IMR-90 (cell line): ENCODE results near the gene POLE4. TPM values are rescaled to one million over a fixed set of nuclear protein-coding genes. Genes with fewer than 3 reads are reported as not detected.

ENCODE experiments used
- ATAC-seq: fragments of 200-7000 bp; cut with Tn5 transposase; 2 replicates; pipeline ENCODE4 v1.9.1; 2020; ENCODE audit warnings: low read depth, mild to moderate bottlenecking, moderate library complexity
- BruUV-seq: library from RNA; stranded (reverse); fragments of 400-500 nt; replicated peaks from 2 replicates; lab custom pipeline; 2021; lab: Mats Ljungman, UMichigan
- CTCF ChIA-PET: fragments of 300-600 bp; formaldehyde crosslinking; extraction: SDS; loops from one replicate; lab custom pipeline; 2021; ENCODE audit warnings: antibody characterized with exemption; lab: Yijun Ruan, JAX
- POLR2A ChIA-PET: fragments of 300-600 bp; sonication (Branson Sonifier 250); formaldehyde crosslinking; loops from one replicate; lab custom pipeline; 2022; ENCODE audit warnings: antibody characterized with exemption; ENCODE audit not compliant: unreplicated experiment; lab: Charles Lee
- DNase-seq: peaks from one replicate; pipeline ENCODE4 v3.0.0; 2013
- H2AFZ ChIP-seq: replicated peaks from 2 replicates; pipeline ENCODE3; 2013; ENCODE audit warnings: low read length, mild to moderate bottlenecking; ENCODE audit not compliant: poor library complexity
- H2AK5ac ChIP-seq: 2 replicates; pipeline ENCODE4 v1.6.1; 2013; ENCODE audit warnings: low read depth, low read length, inconsistent platforms
- H2AK9ac ChIP-seq: replicated peaks from 2 replicates; pipeline ENCODE3; 2013; ENCODE audit warnings: mild to moderate bottlenecking, low read depth, low read length, moderate library complexity; ENCODE audit not compliant: poor library complexity
- H2BK120ac ChIP-seq: 2 replicates; pipeline ENCODE4 v1.6.1; 2013; ENCODE audit warnings: low read depth, low read length, inconsistent platforms
- H2BK15ac ChIP-seq: 3 replicates; pipeline ENCODE4 v1.6.1; 2013; ENCODE audit warnings: low read depth, low read length, inconsistent platforms
- H2BK20ac ChIP-seq: 2 replicates; pipeline ENCODE4 v1.6.1; 2013; ENCODE audit warnings: low read depth, mild to moderate bottlenecking, inconsistent platforms, low read length, moderate library complexity
- H2BK5ac ChIP-seq: 2 replicates; pipeline ENCODE4 v1.6.1; 2013; ENCODE audit warnings: mild to moderate bottlenecking, low read depth, low read length, inconsistent platforms; ENCODE audit not compliant: poor library complexity, severe bottlenecking
- H3K14ac ChIP-seq: replicated peaks from 2 replicates; pipeline ENCODE4 v1.6.1; 2013; ENCODE audit warnings: low read depth, low read length, inconsistent platforms
- H3K18ac ChIP-seq: 2 replicates; pipeline ENCODE4 v1.6.1; 2013; ENCODE audit warnings: low read depth, low read length, control low read depth
- H3K23ac ChIP-seq: 2 replicates; pipeline ENCODE4 v1.6.1; 2013; ENCODE audit warnings: low read depth, low read length, inconsistent platforms
- H3K27ac ChIP-seq: 2 replicates; pipeline ENCODE4 v1.5.1; 2013; ENCODE audit warnings: mild to moderate bottlenecking, control low read depth, low read length; ENCODE audit not compliant: insufficient read depth
- H3K27me3 ChIP-seq: 2 replicates; pipeline ENCODE4 v1.6.1; 2013; ENCODE audit warnings: low read length; ENCODE audit not compliant: control insufficient read depth, insufficient read depth
- H3K36me3 ChIP-seq: 2 replicates; pipeline ENCODE4 v1.6.1; 2013; ENCODE audit warnings: low read length, mixed read lengths; ENCODE audit not compliant: control insufficient read depth, insufficient read depth
- H3K4ac ChIP-seq: 2 replicates; pipeline ENCODE4 v1.6.1; 2013; ENCODE audit warnings: low read depth, low read length, inconsistent platforms
- H3K4me1 ChIP-seq: 2 replicates; pipeline ENCODE4 v1.6.1; 2013; ENCODE audit warnings: low read length, mixed read lengths; ENCODE audit not compliant: control insufficient read depth, insufficient read depth
- H3K4me2 ChIP-seq: 2 replicates; pipeline ENCODE4 v1.6.1; 2013; ENCODE audit warnings: low read depth, mild to moderate bottlenecking, control low read depth, low read length, moderate library complexity
- H3K4me3 ChIP-seq: 2 replicates; pipeline ENCODE4 v1.5.1; 2013; ENCODE audit warnings: low read depth, mild to moderate bottlenecking, control low read depth, low read length, moderate library complexity; ENCODE audit not compliant: insufficient read depth
- H3K56ac ChIP-seq: 2 replicates; pipeline ENCODE4 v1.6.1; 2013; ENCODE audit warnings: low read length, inconsistent platforms; ENCODE audit not compliant: insufficient read depth; ENCODE audit errors: extremely low read depth
- H3K79me1 ChIP-seq, 2 experiments: 2 replicates each; pipeline ENCODE4 v1.6.1; 2013; ENCODE audit warnings: low read length in 2 of 2, inconsistent platforms in 1 of 2, low read depth in 1 of 2
- H3K9ac ChIP-seq: 2 replicates; pipeline ENCODE4 v1.6.1; 2013; ENCODE audit warnings: low read depth, low read length, control low read depth
- H3K9me1 ChIP-seq: 2 replicates; pipeline ENCODE4 v1.6.1; 2013; ENCODE audit warnings: low read length, inconsistent platforms; ENCODE audit not compliant: insufficient read depth
- H3K9me3 ChIP-seq: 2 replicates; pipeline ENCODE4 v1.6.1; 2013; ENCODE audit warnings: low read length; ENCODE audit not compliant: control insufficient read depth, insufficient read depth
- H4K20me1 ChIP-seq: 2 replicates; pipeline ENCODE4 v1.6.1; 2013; ENCODE audit warnings: low read length, inconsistent platforms; ENCODE audit not compliant: insufficient read depth
- H4K5ac ChIP-seq: 2 replicates; pipeline ENCODE4 v1.6.1; 2013; ENCODE audit warnings: mild to moderate bottlenecking, low read depth, low read length, control low read depth
- H4K8ac ChIP-seq, 2 experiments: 2 replicates each; pipeline ENCODE4 v1.6.1; 2013; ENCODE audit warnings: low read depth in 2 of 2, low read length in 2 of 2, control low read depth in 1 of 2, inconsistent platforms in 1 of 2
- H4K91ac ChIP-seq: 2 replicates; pipeline ENCODE4 v1.6.1; 2013; ENCODE audit warnings: low read depth, low read length, inconsistent platforms; ENCODE audit not compliant: insufficient read depth
- BHLHE40 ChIP-seq: fragments of 150-350 bp; IDR thresholded peaks from 2 replicates; pipeline ENCODE4 v1.6.1; 2016; ENCODE audit warnings: mild to moderate bottlenecking, low read depth, low read length
- CEBPB ChIP-seq: IDR thresholded peaks from 2 replicates; pipeline ENCODE4 v1.6.1; 2012; ENCODE audit warnings: low read depth, low read length, improper control_type of control experiment
- CHD1 ChIP-seq: IDR thresholded peaks from 2 replicates; pipeline ENCODE4 v1.6.1; 2012; ENCODE audit warnings: low read depth, low read length, improper control_type of control experiment
- FOS ChIP-seq: fragments of 150-350 bp; IDR thresholded peaks from 2 replicates; pipeline ENCODE4 v1.6.1; 2016; ENCODE audit warnings: low read depth, low read length
- MAFK ChIP-seq: IDR thresholded peaks from 2 replicates; pipeline ENCODE4 v1.6.1; 2012; ENCODE audit warnings: low read depth, low read length, improper control_type of control experiment
- MAZ ChIP-seq: IDR thresholded peaks from 2 replicates; pipeline ENCODE4 v1.6.1; 2012; ENCODE audit warnings: low read depth, mild to moderate bottlenecking, low read length, improper control_type of control experiment, moderate library complexity, borderline replicate concordance
- MXI1 ChIP-seq: IDR thresholded peaks from 2 replicates; pipeline ENCODE4 v1.6.1; 2012; ENCODE audit warnings: low read depth, mild to moderate bottlenecking, low read length, moderate library complexity, borderline replicate concordance
- NFE2L2 ChIP-seq: fragments of 150-350 bp; IDR thresholded peaks from 2 replicates; pipeline ENCODE4 v1.6.1; 2016; ENCODE audit warnings: low read depth, mild to moderate bottlenecking, low read length
- POLR2A ChIP-seq: IDR thresholded peaks from 2 replicates; pipeline ENCODE4 v1.6.1; 2012; ENCODE audit warnings: mild to moderate bottlenecking, low read depth, low read length
- RAD21 ChIP-seq: IDR thresholded peaks from 2 replicates; pipeline ENCODE4 v1.6.1; 2012; ENCODE audit warnings: low read length, improper control_type of control experiment
- RCOR1 ChIP-seq: IDR thresholded peaks from 2 replicates; pipeline ENCODE4 v1.6.1; 2012; ENCODE audit warnings: mild to moderate bottlenecking, low read length, improper control_type of control experiment; ENCODE audit not compliant: insufficient replicate concordance
- RFX5 ChIP-seq: IDR thresholded peaks from 2 replicates; pipeline ENCODE4 v1.8.0; 2012; ENCODE audit warnings: low read depth, mild to moderate bottlenecking, low read length, moderate library complexity
- SMC3 ChIP-seq: fragments of 150-350 bp; IDR thresholded peaks from 2 replicates; pipeline ENCODE4 v1.6.1; 2016; ENCODE audit warnings: low read depth, mild to moderate bottlenecking, antibody characterized with exemption, low read length, moderate library complexity
- WGBS, 2 experiments: methylation state at CpG; one replicate each; pipeline versions ENCODE4 v1.1.5 to v1.1.7; 2013; ENCODE audit warnings: missing lambda C conversion rate in 2 of 2; ENCODE audit not compliant: insufficient read length in 1 of 2; ENCODE audit errors: extremely low coverage in 2 of 2; 5-methylcytosine and 5-hydroxymethylcytosine counted together
- dilution Hi-C: fragments of 300-500 bp; cut with HindIII; formaldehyde crosslinking; loops from one replicate; pipeline ENCODE4 v1.14.3; 2018; ENCODE audit warnings: low sequenced_read_pairs; ENCODE audit not compliant: unreplicated experiment
- in situ Hi-C: fragments of 300-500 bp; cut with MboI; formaldehyde crosslinking; loops from 3 replicates; pipeline ENCODE4 v1.14.3; 2019; ENCODE audit warnings: low sequenced_read_pairs, inconsistent platforms, mixed read lengths
- intact Hi-C: fragments of 100-400 bp; cut with micrococcal nuclease; formaldehyde crosslinking; loops from 2 replicates; pipeline ENCODE4 v1.10.0; 2022
- polyA plus RNA-seq, 3 experiments: library from polyadenylated mRNA; depleted of rRNA; stranded (reverse); fragments of >200 nt; gene quantifications; 2 replicates each; pipeline ENCODE4 v1.2.3, GENCODE V29; 2012; ENCODE audit warnings: low replicate concordance in 1 of 3
- total RNA-seq: library from RNA; depleted of rRNA; stranded (reverse); fragments of >200 nt; gene quantifications from 2 replicates; pipeline ENCODE4 v1.2.3, GENCODE V29; 2012
- TF ChIP-seq, protein P1 (sequence below): conservative IDR thresholded peaks from 2 replicates; pipeline ENCODE4 v1.5.1; 2012; ENCODE audit warnings: mild to moderate bottlenecking, low read depth, low read length, improper control_type of control experiment
- TF ChIP-seq, protein P2 (sequence below): fragments of 150-350 bp; IDR thresholded peaks from 2 replicates; pipeline ENCODE4 v1.6.1; 2016; ENCODE audit warnings: low read depth, mild to moderate bottlenecking, low read length, moderate library complexity, borderline replicate concordance
- TF ChIP-seq, protein P3 (sequence below): fragments of 150-350 bp; IDR thresholded peaks from 2 replicates; pipeline ENCODE4 v1.6.1; 2017; ENCODE audit warnings: mild to moderate bottlenecking, antibody characterized with exemption, low read length, low read depth

Gene POLE4
- total and polyA plus RNA-seq, 2 of the 4 experiments (the other 2 are of a cell fraction): 9.0 to 23.9 TPM

DNA sequence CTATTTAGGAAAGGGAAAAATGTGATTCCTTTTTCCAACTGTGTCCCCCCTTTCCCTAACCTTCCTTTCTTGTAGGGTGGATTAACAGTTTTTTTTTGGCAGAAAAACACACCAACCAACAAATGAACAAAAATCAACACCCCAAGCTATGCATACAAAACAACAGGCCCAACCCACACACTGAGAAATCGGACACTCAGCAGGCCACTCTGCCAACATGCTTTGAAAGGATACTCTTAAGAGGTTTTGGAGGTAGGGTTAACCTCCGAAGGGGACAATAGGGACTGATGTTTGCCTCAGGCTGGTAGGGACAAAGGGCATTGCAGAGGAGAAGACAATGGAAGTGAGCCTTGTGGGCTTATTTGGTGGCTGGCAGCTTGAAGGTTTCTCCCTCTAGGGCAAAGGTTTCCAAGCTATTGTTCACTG, 33.1 kb upstream of the POLE4 start:
- Histone ChIP-seq H2AK9ac (peak overlapping the region; percentile 37), H4K91ac (no peak overlapping the region), H3K27ac (no peak overlapping the region), H3K27me3 (no peaks in the 10 kb centered on the region), H2BK20ac (no peak overlapping the region), H4K5ac (no peak overlapping the region), H2AFZ (no peak overlapping the region), H3K18ac (no peak overlapping the region), H3K79me1 (peaks cover 0 to 6% of the 10 kb centered on the region in 2 experiments; a peak in 1 of 4 replicates), H3K14ac (no peak overlapping the region), H3K4me1 (0 out of 2 replicates have a peak, but pooled peaks cover 2% of the 10 kb centered on the region), H3K36me3 (no peaks in the 10 kb centered on the region), H2AK5ac (no peak overlapping the region), H4K8ac (no peak overlapping the region), H2BK5ac (no peak overlapping the region), H3K56ac (no peak overlapping the region), H3K9ac (no peak overlapping the region), H3K23ac (no peak overlapping the region), H2BK120ac (no peak overlapping the region), H3K4me2 (no peak overlapping the region), H4K20me1 (no peaks in the 10 kb centered on the region), H3K9me3 (no peaks in the 10 kb centered on the region), H2BK15ac (no peak overlapping the region), H3K4ac (no peak overlapping the region), H3K9me1 (0 out of 2 replicates have a peak, but pooled peaks cover under 1% of the 10 kb centered on the region), H3K4me3 (no peak overlapping the region)
- dilution Hi-C loops: no loop called here
- in situ Hi-C loops: no loop called here
- CTCF ChIA-PET: interaction anchor here (0.9 kb wide), 1 partner anchor 9 kb away, joined by 3 read pairs; no protein-coding TSS in a partner anchor
- TF ChIP-seq SMC3: no peak
- no peak for TF ChIP-seq MAFK
- no peak for TF ChIP-seq NFE2L2
- no peak for TF ChIP-seq MXI1
- TF ChIP-seq, protein P1, sequence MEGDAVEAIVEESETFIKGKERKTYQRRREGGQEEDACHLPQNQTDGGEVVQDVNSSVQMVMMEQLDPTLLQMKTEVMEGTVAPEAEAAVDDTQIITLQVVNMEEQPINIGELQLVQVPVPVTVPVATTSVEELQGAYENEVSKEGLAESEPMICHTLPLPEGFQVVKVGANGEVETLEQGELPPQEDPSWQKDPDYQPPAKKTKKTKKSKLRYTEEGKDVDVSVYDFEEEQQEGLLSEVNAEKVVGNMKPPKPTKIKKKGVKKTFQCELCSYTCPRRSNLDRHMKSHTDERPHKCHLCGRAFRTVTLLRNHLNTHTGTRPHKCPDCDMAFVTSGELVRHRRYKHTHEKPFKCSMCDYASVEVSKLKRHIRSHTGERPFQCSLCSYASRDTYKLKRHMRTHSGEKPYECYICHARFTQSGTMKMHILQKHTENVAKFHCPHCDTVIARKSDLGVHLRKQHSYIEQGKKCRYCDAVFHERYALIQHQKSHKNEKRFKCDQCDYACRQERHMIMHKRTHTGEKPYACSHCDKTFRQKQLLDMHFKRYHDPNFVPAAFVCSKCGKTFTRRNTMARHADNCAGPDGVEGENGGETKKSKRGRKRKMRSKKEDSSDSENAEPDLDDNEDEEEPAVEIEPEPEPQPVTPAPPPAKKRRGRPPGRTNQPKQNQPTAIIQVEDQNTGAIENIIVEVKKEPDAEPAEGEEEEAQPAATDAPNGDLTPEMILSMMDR: no peak
- no peak for TF ChIP-seq CEBPB
- no peak for TF ChIP-seq FOS
- no peak for TF ChIP-seq RFX5
- no peak for TF ChIP-seq BHLHE40
- TF ChIP-seq, protein P2, sequence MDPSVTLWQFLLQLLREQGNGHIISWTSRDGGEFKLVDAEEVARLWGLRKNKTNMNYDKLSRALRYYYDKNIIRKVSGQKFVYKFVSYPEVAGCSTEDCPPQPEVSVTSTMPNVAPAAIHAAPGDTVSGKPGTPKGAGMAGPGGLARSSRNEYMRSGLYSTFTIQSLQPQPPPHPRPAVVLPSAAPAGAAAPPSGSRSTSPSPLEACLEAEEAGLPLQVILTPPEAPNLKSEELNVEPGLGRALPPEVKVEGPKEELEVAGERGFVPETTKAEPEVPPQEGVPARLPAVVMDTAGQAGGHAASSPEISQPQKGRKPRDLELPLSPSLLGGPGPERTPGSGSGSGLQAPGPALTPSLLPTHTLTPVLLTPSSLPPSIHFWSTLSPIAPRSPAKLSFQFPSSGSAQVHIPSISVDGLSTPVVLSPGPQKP: no peak
- TF ChIP-seq POLR2A: no peak
- no peak for TF ChIP-seq RAD21
- TF ChIP-seq CHD1: no peak
- TF ChIP-seq MAZ: no peak
- no peak for TF ChIP-seq RCOR1
- TF ChIP-seq, protein P3, sequence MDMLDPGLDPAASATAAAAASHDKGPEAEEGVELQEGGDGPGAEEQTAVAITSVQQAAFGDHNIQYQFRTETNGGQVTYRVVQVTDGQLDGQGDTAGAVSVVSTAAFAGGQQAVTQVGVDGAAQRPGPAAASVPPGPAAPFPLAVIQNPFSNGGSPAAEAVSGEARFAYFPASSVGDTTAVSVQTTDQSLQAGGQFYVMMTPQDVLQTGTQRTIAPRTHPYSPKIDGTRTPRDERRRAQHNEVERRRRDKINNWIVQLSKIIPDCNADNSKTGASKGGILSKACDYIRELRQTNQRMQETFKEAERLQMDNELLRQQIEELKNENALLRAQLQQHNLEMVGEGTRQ: no peak
- no CpG with 5 or more reads among the region's 2 CpGs for WGBS, 2 experiments
- DNase-seq: no peak
- POLR2A ChIA-PET: no interaction called here
- intact Hi-C loops: no loop called here
- no TSS peak for BruUV-seq
- no peak for ATAC-seq
